Measurements from ENCODE around the gene ANO1. TPM values are rescaled to one million over a fixed set of nuclear protein-coding genes. Genes with fewer than 3 reads are reported as not detected.
"Not testable (repeated sequence)": the region's sequence is repeated elsewhere in the genome, so short reads cannot be mapped to it uniquely, and the experiment has no call there.

The ANO1 gene
- total and polyA plus RNA-seq, 12 donors = 0.67 to 6.7 (median 2.2) TPM

- Histone ChIP-seq H3K27me3 (no peaks in the 10 kb centered on the region), H3K27ac (peak overlapping the region in 1 of 5 donors; percentile 56), H3K4me3 (no peak overlapping the region), H3K4me1 (replicated peaks in 1 of 2) (peaks cover 8 to 24% of the 10 kb centered on the region in 2 donors), H3K36me3 (replicated peaks in 1 of 2) (peaks cover 0 to 27% of the 10 kb centered on the region in 2 donors), H3K9me3 (replicated peaks in 1 of 3) (no peaks in the 10 kb centered on the region)
- TF ChIP-seq CTCF (IDR thresholded peaks at IDR 0.05) = no peak
- no peak for TF ChIP-seq POLR2A (IDR thresholded peaks at IDR 0.05)
- intact Hi-C loops (cut with DNase I) = no loop called here
- WGBS, 4 donors = 92 to 96% (median 93%) methylated on average over 6 of the region's 6 CpGs
- no peak for DNase-seq
Observed at GRCh38 chr11:70209391-70209912, 131.3 kb downstream of the ANO1 start.

- no peak for TF ChIP-seq POLR2A (IDR thresholded peaks at IDR 0.05)
- no peak for TF ChIP-seq CTCF (IDR thresholded peaks at IDR 0.05)
- DNase-seq = peak in 2 of 7 donors; percentile 21 to 70
- H3K4me1 ChIP-seq (replicated peaks in 1 of 2) = peaks cover 4 to 18% of the 10 kb centered on the region in 2 donors
- 55 to 65% (median 60%) methylated on average over 8 of the region's 8 CpGs for WGBS, 4 donors
- intact Hi-C loops (cut with DNase I) = no loop called here
- no peak overlapping the region for H3K4me3 ChIP-seq
- peaks cover 0 to 27% of the 10 kb centered on the region in 2 donors for H3K36me3 ChIP-seq (replicated peaks in 1 of 2)
- H3K27me3 ChIP-seq = no peaks in the 10 kb centered on the region
- H3K9me3 ChIP-seq (replicated peaks in 1 of 3) = no peaks in the 10 kb centered on the region
- peak overlapping the region in 2 of 5 donors; percentile 3 to 56 for H3K27ac ChIP-seq
Observed at GRCh38 chr11:70210051-70210501, 132.0 kb downstream of the ANO1 start.

- TF ChIP-seq CTCF (IDR thresholded peaks at IDR 0.05) (no peak), POLR2A (IDR thresholded peaks at IDR 0.05) (no peak)
- H3K36me3 ChIP-seq (replicated peaks in 1 of 2) = peaks cover 0 to 27% of the 10 kb centered on the region in 2 donors
- no peaks in the 10 kb centered on the region for H3K27me3 ChIP-seq
- H3K27ac ChIP-seq = peak overlapping the region in 1 of 5 donors; percentile 56
- no peaks in the 10 kb centered on the region for H3K9me3 ChIP-seq (replicated peaks in 1 of 3)
- H3K4me3 ChIP-seq = no peak overlapping the region
- peaks cover 4 to 13% of the 10 kb centered on the region in 2 donors for H3K4me1 ChIP-seq (replicated peaks in 1 of 2)
- 75 to 82% (median 81%) methylated on average over 5 of the region's 5 CpGs for WGBS, 4 donors
- intact Hi-C loops (cut with DNase I) = no loop called here
- peak in 1 of 7 donors; percentile 43 for DNase-seq
Observed at GRCh38 chr11:70210530-70210929, 132.4 kb downstream of the ANO1 start.

- intact Hi-C loops (cut with DNase I) = no loop called here
- 57 to 78% (median 76%) methylated on average over 6 to 13 of the region's 13 CpGs for WGBS, 4 donors
- Histone ChIP-seq H3K9me3 (replicated peaks in 1 of 3) (no peaks in the 10 kb centered on the region), H3K4me1 (replicated peaks in 1 of 2) (peaks cover 0 to 7% of the 10 kb centered on the region in 2 donors), H3K27ac (no peak overlapping the region), H3K4me3 (no peak overlapping the region), H3K36me3 (replicated peaks in 1 of 2) (peaks cover 0 to 10% of the 10 kb centered on the region in 2 donors), H3K27me3 (no peaks in the 10 kb centered on the region)
- DNase-seq = no peak
- TF ChIP-seq POLR2A (IDR thresholded peaks at IDR 0.05) (no peak), CTCF (IDR thresholded peaks at IDR 0.05) (no peak)
Observed at GRCh38 chr11:70212227-70212811, 134.2 kb downstream of the ANO1 start.

- DNase-seq; H3K27me3 ChIP-seq; H3K9me3 ChIP-seq (replicated peaks in 1 of 3); H3K27ac ChIP-seq; H3K36me3 ChIP-seq (replicated peaks in 1 of 2); H3K4me3 ChIP-seq; intact Hi-C loops (cut with DNase I); H3K4me1 ChIP-seq (replicated peaks in 1 of 2): not testable (repeated sequence)
- WGBS, 4 donors = 74 to 89% (median 85%) methylated on average over 4 to 5 of the region's 5 CpGs
Observed at GRCh38 chr11:70217388-70217787, 139.3 kb downstream of the ANO1 start.

- H3K4me3 ChIP-seq; DNase-seq; H3K4me1 ChIP-seq (replicated peaks in 1 of 2); intact Hi-C loops (cut with DNase I); H3K27ac ChIP-seq; H3K27me3 ChIP-seq; H3K36me3 ChIP-seq (replicated peaks in 1 of 2); H3K9me3 ChIP-seq (replicated peaks in 1 of 3): not testable (repeated sequence)
- WGBS, 4 donors = 71 to 78% (median 77%) methylated on average over 8 of the region's 8 CpGs
Observed at GRCh38 chr11:70218076-70218475, 140.0 kb downstream of the ANO1 start.
